GM10847 (cell line): ENCODE data around the gene PLA2G15.

Experiments
- POLR2A ChIP-seq: IDR thresholded peaks from 2 replicates; pipeline ENCODE4 v1.6.1; 2011; ENCODE audit not compliant: insufficient read length; ENCODE audit errors: extremely low read depth

PLA2G15 gene

GRCh38 chr16:68229431-68230175 is 15.6 kb upstream of the PLA2G15 start:
- no peak for TF ChIP-seq POLR2A

GRCh38 chr16:68230176-68230571 is 15.0 kb upstream of the PLA2G15 start:
- no peak for TF ChIP-seq POLR2A

- no peak for TF ChIP-seq POLR2A
Observed at GRCh38 chr16:68230956-68231355, 14.2 kb upstream of the PLA2G15 start.

- no peak for TF ChIP-seq POLR2A
Observed at GRCh38 chr16:68231384-68232136, 13.6 kb upstream of the PLA2G15 start.

- no peak for TF ChIP-seq POLR2A
Observed at GRCh38 chr16:68232335-68232734, 12.8 kb upstream of the PLA2G15 start.

- TF ChIP-seq POLR2A: no peak
Observed at GRCh38 chr16:68233085-68233834, 11.9 kb upstream of the PLA2G15 start.

- no peak for TF ChIP-seq POLR2A
Observed at GRCh38 chr16:68233835-68234187, 11.4 kb upstream of the PLA2G15 start.

GRCh38 chr16:68234188-68235107 is 10.7 kb upstream of the PLA2G15 start:
- no peak for TF ChIP-seq POLR2A

- TF ChIP-seq POLR2A: no peak
Observed at GRCh38 chr16:68235108-68235886, 9.9 kb upstream of the PLA2G15 start.

- no peak for TF ChIP-seq POLR2A
Observed at GRCh38 chr16:68235887-68236136, 9.4 kb upstream of the PLA2G15 start, which contains the start of gene ESRP2. ESRP2 (minus strand) TSS chr16:68236127; CDS start chr16:68236045, 82 bp downstream.

- no peak for TF ChIP-seq POLR2A
Observed at GRCh38 chr16:68236137-68236825, 8.9 kb upstream of the PLA2G15 start.

- no peak for TF ChIP-seq POLR2A
Observed at GRCh38 chr16:68236826-68237242, 8.3 kb upstream of the PLA2G15 start.

GRCh38 chr16:68237243-68238028 is 7.7 kb upstream of the PLA2G15 start:
- peak; percentile 25 for TF ChIP-seq POLR2A

- TF ChIP-seq POLR2A: no peak
Observed at GRCh38 chr16:68238029-68238345, 7.2 kb upstream of the PLA2G15 start.

GRCh38 chr16:68242085-68242484 is 3.1 kb upstream of the PLA2G15 start:
- no peak for TF ChIP-seq POLR2A
